GM12864 (cell line): ENCODE measurements around the gene FBRS.

Source experiments
- DNase-seq: peaks from one replicate; pipeline ENCODE4 v3.0.0-alpha.2; 2011; ENCODE audit warnings: low read depth
- H3K4me3 ChIP-seq: 2 replicates; pipeline ENCODE4 v1.5.1; 2011; ENCODE audit warnings: mild to moderate bottlenecking, low read depth, low read length, control low read depth
- CTCF ChIP-seq: IDR thresholded peaks from 2 replicates; pipeline ENCODE4 v1.5.1; 2011; ENCODE audit warnings: low read depth, mild to moderate bottlenecking, moderate library complexity, low read length, control low read depth, inconsistent platforms; ENCODE audit errors: missing control alignments

FBRS gene

GRCh38 chr16:30659507-30660423 is 1.5 kb downstream of the FBRS start:
- no peak for DNase-seq
- TF ChIP-seq CTCF = peak; percentile 31
- peak overlapping the region; percentile 93 for H3K4me3 ChIP-seq

- DNase-seq = peak; percentile 61
- no peak for TF ChIP-seq CTCF
- peak overlapping the region; percentile 93 for H3K4me3 ChIP-seq
Observed at GRCh38 chr16:30660424-30661261, 2.4 kb downstream of the FBRS start.

- no peak for TF ChIP-seq CTCF
Observed at GRCh38 chr16:30662449-30662848, 4.2 kb downstream of the FBRS start.

GRCh38 chr16:30663038-30663437 is 4.8 kb downstream of the FBRS start:
- no peak for DNase-seq
- H3K4me3 ChIP-seq = no peak overlapping the region
- no peak for TF ChIP-seq CTCF

More at GRCh38 chr16:30662449-30662848, 4.2 kb downstream of the FBRS start:
- no peak for DNase-seq
- no peak overlapping the region; the same call in 1 of the 2 replicates for H3K4me3 ChIP-seq

- no peak for DNase-seq
- TF ChIP-seq CTCF = no peak
Observed at GRCh38 chr16:30663820-30664219, 5.6 kb downstream of the FBRS start.

GRCh38 chr16:30664616-30665109 is 6.4 kb downstream of the FBRS start:
- TF ChIP-seq CTCF = no peak
- DNase-seq = no peak
- H3K4me3 ChIP-seq = no peak overlapping the region

More at GRCh38 chr16:30663820-30664219, 5.6 kb downstream of the FBRS start:
- no peak overlapping the region for H3K4me3 ChIP-seq
